SJCRH30 (cell line): ENCODE data around the gene JPH2. TPM values are rescaled to one million over a fixed set of nuclear protein-coding genes. Genes with fewer than 3 reads are reported as not detected.

Experiments used
- DNase-seq, 2 experiments: peaks; one replicate each; pipeline ENCODE4 v3.0.0-alpha.2; 2015 to 2020
- H3K27ac ChIP-seq: fragments of 250-450 bp; sonication (Bioruptor Pico); 2 replicates; pipeline ENCODE4 v1.5.1; 2020; ENCODE audit warnings: mild to moderate bottlenecking, moderate library complexity
- H3K27me3 ChIP-seq: fragments of 250-450 bp; sonication (Bioruptor Pico); 2 replicates; pipeline ENCODE4 v1.5.1; 2020; ENCODE audit warnings: mild to moderate bottlenecking, moderate library complexity
- H3K36me3 ChIP-seq: fragments of 250-450 bp; sonication (Bioruptor Pico); 2 replicates; pipeline ENCODE4 v1.5.1; 2020; ENCODE audit warnings: mild to moderate bottlenecking, moderate library complexity
- H3K4me1 ChIP-seq: fragments of 250-450 bp; sonication (Bioruptor Pico); 2 replicates; pipeline ENCODE4 v1.5.1; 2020; ENCODE audit warnings: mild to moderate bottlenecking, moderate library complexity
- H3K4me3 ChIP-seq: fragments of 250-450 bp; sonication (Bioruptor Pico); 2 replicates; pipeline ENCODE4 v1.5.1; 2020; ENCODE audit warnings: mild to moderate bottlenecking, moderate library complexity
- H3K9me3 ChIP-seq: fragments of 250-450 bp; sonication (Bioruptor Pico); replicated peaks from 2 replicates; pipeline ENCODE4 v1.5.1; 2020; ENCODE audit warnings: mild to moderate bottlenecking, moderate library complexity
- total RNA-seq: library from RNA; depleted of rRNA; stranded (reverse); fragments of >200 nt; shearing (Covaris generic); gene quantifications from 2 replicates; pipeline ENCODE4 v1.2.3, GENCODE V29; 2014

Gene JPH2
- total RNA-seq, 1 experiment from 2014 or later, result 7.4 TPM

- no peaks in the 10 kb centered on the region for H3K9me3 ChIP-seq
- peak overlapping the region; percentile 63 for H3K4me3 ChIP-seq
- no peaks in the 10 kb centered on the region for H3K27me3 ChIP-seq
- no peak overlapping the region; the same call in 1 of the 2 replicates for H3K27ac ChIP-seq
- H3K36me3 ChIP-seq, result no peaks in the 10 kb centered on the region
- H3K4me1 ChIP-seq, result peaks cover 33% of the 10 kb centered on the region
- DNase-seq, result no peak
Observed at GRCh38 chr20:44186201-44186600, 787 bp downstream of the JPH2 start.

GRCh38 chr20:44185574-44185973 lies 1.4 kb downstream of the JPH2 start:
- H3K27me3 ChIP-seq, result no peaks in the 10 kb centered on the region

GRCh38 chr20:44183282-44183681 lies 3.7 kb downstream of the JPH2 start:
- H3K27me3 ChIP-seq, result no peaks in the 10 kb centered on the region
- peaks cover 42% of the 10 kb centered on the region for H3K4me1 ChIP-seq
- DNase-seq, result no peak
- no peak overlapping the region for H3K27ac ChIP-seq
- no peaks in the 10 kb centered on the region for H3K9me3 ChIP-seq
- no peaks in the 10 kb centered on the region for H3K36me3 ChIP-seq
- no peak overlapping the region for H3K4me3 ChIP-seq

More at GRCh38 chr20:44185574-44185973, 1.4 kb downstream of the JPH2 start:
- Histone ChIP-seq H3K9me3 (no peaks in the 10 kb centered on the region), H3K27ac (no peak overlapping the region), H3K36me3 (no peaks in the 10 kb centered on the region), H3K4me3 (no peak overlapping the region), H3K4me1 (peaks cover 37% of the 10 kb centered on the region)
- no peak for DNase-seq

DNA sequence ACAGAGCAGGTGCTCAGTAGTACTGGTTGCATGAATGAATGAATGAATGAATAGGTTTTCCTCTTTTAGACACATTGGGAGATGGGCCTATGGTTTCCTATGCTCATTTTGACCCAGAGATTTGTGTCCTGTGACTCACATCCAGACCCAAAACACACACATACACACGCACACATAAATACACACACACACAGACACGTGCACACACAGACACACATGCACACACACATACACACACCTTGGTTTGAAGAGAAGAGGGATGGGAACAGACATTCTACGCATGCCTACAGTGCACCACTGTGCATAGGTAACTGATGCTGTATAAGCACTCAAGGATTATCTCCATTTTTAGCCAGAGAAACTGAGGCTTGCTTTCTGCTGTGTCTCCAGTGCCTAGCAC lies 4.1 kb downstream of the JPH2 start:
- Histone ChIP-seq H3K4me3 (no peak overlapping the region), H3K36me3 (no peaks in the 10 kb centered on the region), H3K27me3 (no peaks in the 10 kb centered on the region), H3K4me1 (peaks cover 42% of the 10 kb centered on the region), H3K9me3 (no peaks in the 10 kb centered on the region), H3K27ac (no peak overlapping the region)
- no peak for DNase-seq

- Histone ChIP-seq H3K27me3 (no peaks in the 10 kb centered on the region), H3K9me3 (no peaks in the 10 kb centered on the region), H3K27ac (peak overlapping the region; percentile 76; the same call in 1 of the 2 replicates), H3K4me3 (no peak overlapping the region), H3K36me3 (no peaks in the 10 kb centered on the region), H3K4me1 (peaks cover 44% of the 10 kb centered on the region)
- DNase-seq, result no peak
Observed at GRCh38 chr20:44182135-44182765, 4.7 kb downstream of the JPH2 start.

- Histone ChIP-seq H3K27me3 (no peaks in the 10 kb centered on the region), H3K4me3 (peak overlapping the region; percentile 27), H3K36me3 (no peaks in the 10 kb centered on the region), H3K4me1 (peaks cover 48% of the 10 kb centered on the region), H3K27ac (peak overlapping the region; percentile 76), H3K9me3 (no peaks in the 10 kb centered on the region)
- DNase-seq, result peak; percentile 74 to 78
Observed at GRCh38 chr20:44181611-44182010, 5.4 kb downstream of the JPH2 start.

- no peaks in the 10 kb centered on the region for H3K27me3 ChIP-seq
- no peaks in the 10 kb centered on the region for H3K36me3 ChIP-seq
- no peaks in the 10 kb centered on the region for H3K9me3 ChIP-seq
- DNase-seq, result peak; percentile 96 to 97
- peaks cover 55% of the 10 kb centered on the region for H3K4me1 ChIP-seq
- H3K27ac ChIP-seq, result peak overlapping the region; percentile 76
- peak overlapping the region; percentile 27 for H3K4me3 ChIP-seq
Observed at GRCh38 chr20:44180814-44181213, 6.2 kb downstream of the JPH2 start.

GRCh38 chr20:44176833-44177534 lies 10.0 kb downstream of the JPH2 start:
- Histone ChIP-seq H3K27ac (peak overlapping the region; percentile 96), H3K27me3 (no peaks in the 10 kb centered on the region), H3K9me3 (no peaks in the 10 kb centered on the region), H3K4me3 (peak overlapping the region; percentile 37), H3K36me3 (no peaks in the 10 kb centered on the region), H3K4me1 (peaks cover 59% of the 10 kb centered on the region)
- peak; percentile 97 to 98 for DNase-seq

DNA sequence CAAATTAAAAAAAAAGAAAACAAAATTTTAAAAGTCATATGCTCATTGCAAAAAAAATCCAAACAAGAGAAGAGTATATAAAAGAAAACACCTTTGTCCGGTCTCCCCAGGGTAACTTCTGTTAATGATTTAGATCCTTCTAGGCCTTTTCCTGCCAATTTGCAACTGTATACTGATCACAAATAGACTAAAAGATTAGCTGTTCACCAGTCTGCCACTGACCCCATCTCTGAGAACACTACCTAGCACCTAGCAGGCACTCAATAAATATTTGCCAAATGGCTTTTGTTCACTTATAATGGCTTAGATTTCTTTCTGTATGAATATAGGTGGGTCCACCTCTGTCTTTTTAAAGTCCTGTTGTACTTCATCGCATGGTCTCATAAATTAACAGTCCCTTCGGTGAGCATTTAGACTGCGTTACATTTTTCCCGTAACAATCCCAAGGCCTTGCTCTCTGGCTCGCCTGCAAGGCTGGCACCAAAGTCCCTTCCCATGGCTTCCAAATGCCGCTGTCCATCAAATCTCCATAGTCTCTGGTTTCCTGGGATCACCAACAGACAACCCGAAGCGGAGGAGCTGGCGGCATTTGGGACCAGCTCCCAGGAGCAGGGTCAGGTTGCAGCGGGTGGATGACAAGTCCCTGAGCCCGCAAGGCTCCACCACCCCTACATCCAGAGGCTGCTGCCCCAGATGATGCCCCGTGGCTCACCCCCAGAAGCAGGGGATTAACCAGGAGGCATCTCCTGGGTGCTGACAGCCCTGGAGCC lies 11.8 kb downstream of the JPH2 start:
- Histone ChIP-seq H3K4me1 (peaks cover 56% of the 10 kb centered on the region), H3K27ac (peak overlapping the region; percentile 96)
- DNase-seq, result peak; percentile 99 to 100

DNA sequence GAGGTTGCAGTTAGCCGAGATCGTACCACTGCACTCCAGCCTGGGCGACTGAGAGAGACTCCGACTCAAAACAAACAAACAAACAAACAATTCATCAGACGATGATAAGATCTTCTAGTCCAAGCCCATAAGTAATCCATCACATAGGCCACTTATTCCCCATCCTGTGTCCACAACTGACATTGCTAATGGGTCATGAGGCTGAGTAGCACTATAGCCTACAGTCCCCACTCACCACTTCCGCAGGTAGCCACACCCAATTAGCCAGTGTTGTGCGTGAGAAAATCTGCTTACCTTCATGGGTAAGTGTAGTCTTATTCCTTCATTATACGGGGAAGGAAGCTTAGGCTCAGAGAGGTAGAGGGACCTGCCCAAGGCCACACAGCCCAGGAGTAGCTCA lies 13.1 kb downstream of the JPH2 start:
- H3K27me3 ChIP-seq, result no peaks in the 10 kb centered on the region
- no peak for DNase-seq
- peaks cover 51% of the 10 kb centered on the region for H3K4me1 ChIP-seq
- H3K36me3 ChIP-seq, result no peaks in the 10 kb centered on the region
- H3K27ac ChIP-seq, result no peak overlapping the region
- no peaks in the 10 kb centered on the region for H3K9me3 ChIP-seq
- H3K4me3 ChIP-seq, result no peak overlapping the region

More for the DNA sequence above, 11.8 kb downstream of the JPH2 start:
- H3K36me3 ChIP-seq, result no peaks in the 10 kb centered on the region
- H3K27me3 ChIP-seq, result no peaks in the 10 kb centered on the region
- no peaks in the 10 kb centered on the region for H3K9me3 ChIP-seq
- peak overlapping the region; percentile 6; the same call in 1 of the 2 replicates for H3K4me3 ChIP-seq

DNA sequence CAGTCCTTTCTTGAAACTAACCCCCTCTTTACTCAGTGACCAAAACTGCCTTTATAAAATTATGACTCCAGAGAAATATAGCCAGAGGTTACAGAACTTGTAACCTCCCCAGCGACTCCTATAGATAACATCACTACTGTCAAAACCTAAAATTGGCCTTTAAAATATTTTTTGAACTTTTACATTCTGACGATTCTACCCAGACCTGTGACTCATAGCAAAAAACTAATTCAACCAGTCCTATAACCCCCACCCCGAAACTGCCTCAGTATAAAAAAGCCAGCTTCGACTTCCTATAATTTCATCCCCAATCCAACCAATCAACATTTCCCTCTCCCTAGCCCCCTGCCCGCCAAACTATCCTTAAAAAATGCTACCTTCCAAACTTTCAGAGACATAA lies 13.9 kb downstream of the JPH2 start:
- no peaks in the 10 kb centered on the region for H3K9me3 ChIP-seq
- no peaks in the 10 kb centered on the region for H3K27me3 ChIP-seq
- H3K27ac ChIP-seq, result no peak overlapping the region
- no peak overlapping the region for H3K4me3 ChIP-seq
- no peaks in the 10 kb centered on the region for H3K36me3 ChIP-seq
- H3K4me1 ChIP-seq, result peaks cover 45% of the 10 kb centered on the region
- no peak for DNase-seq

DNA sequence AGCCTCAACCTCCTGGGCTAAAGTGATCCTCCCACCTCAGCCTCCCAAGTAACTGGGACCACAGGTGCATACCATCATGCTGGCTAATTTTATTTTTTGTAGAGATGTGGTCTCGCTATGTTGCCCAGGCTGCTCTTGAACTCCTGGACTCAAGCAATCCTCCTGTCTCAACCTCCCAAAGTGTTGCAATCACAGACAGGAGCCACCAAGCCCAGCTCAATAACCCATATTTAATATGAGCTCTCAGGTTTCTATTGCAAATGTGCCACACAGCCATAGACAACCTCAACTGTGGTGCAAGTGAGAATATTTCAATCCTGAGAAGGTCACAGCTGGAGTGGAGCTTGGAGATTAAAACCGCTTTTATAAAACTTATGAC lies 14.4 kb downstream of the JPH2 start:
- no peak for DNase-seq
- Histone ChIP-seq H3K36me3 (no peaks in the 10 kb centered on the region), H3K4me1 (peaks cover 39% of the 10 kb centered on the region)

GRCh38 chr20:44171775-44172571 lies 15.0 kb downstream of the JPH2 start:
- H3K36me3 ChIP-seq, result no peaks in the 10 kb centered on the region
- H3K27ac ChIP-seq, result no peak overlapping the region
- H3K4me3 ChIP-seq, result no peak overlapping the region
- H3K9me3 ChIP-seq, result no peaks in the 10 kb centered on the region
- peaks cover 41% of the 10 kb centered on the region for H3K4me1 ChIP-seq
- no peak for DNase-seq
- H3K27me3 ChIP-seq, result no peaks in the 10 kb centered on the region

More for the DNA sequence above, 14.4 kb downstream of the JPH2 start:
- Histone ChIP-seq H3K4me3 (no peak overlapping the region), H3K27ac (no peak overlapping the region), H3K27me3 (no peaks in the 10 kb centered on the region), H3K9me3 (no peaks in the 10 kb centered on the region)

GRCh38 chr20:44170816-44171410 lies 16.1 kb downstream of the JPH2 start:
- peak in 1 of 2 experiments; percentile 38 for DNase-seq
- Histone ChIP-seq H3K4me1 (peaks cover 42% of the 10 kb centered on the region), H3K9me3 (no peaks in the 10 kb centered on the region), H3K36me3 (no peaks in the 10 kb centered on the region), H3K27ac (no peak overlapping the region), H3K27me3 (no peaks in the 10 kb centered on the region), H3K4me3 (no peak overlapping the region)
